Measurements from ENCODE around the gene PGLYRP4. TPM values are rescaled to one million over a fixed set of nuclear protein-coding genes. Genes with fewer than 3 reads are reported as not detected.
"Not testable (repeated sequence)": the region's sequence is repeated elsewhere in the genome, so short reads cannot be mapped to it uniquely, and the experiment has no call there.

PGLYRP4 gene
- total and polyA plus RNA-seq, 9 donors = not detected

- TF ChIP-seq POLR2A (IDR thresholded peaks at IDR 0.05) (no peak), EP300 (IDR thresholded peaks at IDR 0.05) (no peak)
- TF ChIP-seq, protein P1, sequence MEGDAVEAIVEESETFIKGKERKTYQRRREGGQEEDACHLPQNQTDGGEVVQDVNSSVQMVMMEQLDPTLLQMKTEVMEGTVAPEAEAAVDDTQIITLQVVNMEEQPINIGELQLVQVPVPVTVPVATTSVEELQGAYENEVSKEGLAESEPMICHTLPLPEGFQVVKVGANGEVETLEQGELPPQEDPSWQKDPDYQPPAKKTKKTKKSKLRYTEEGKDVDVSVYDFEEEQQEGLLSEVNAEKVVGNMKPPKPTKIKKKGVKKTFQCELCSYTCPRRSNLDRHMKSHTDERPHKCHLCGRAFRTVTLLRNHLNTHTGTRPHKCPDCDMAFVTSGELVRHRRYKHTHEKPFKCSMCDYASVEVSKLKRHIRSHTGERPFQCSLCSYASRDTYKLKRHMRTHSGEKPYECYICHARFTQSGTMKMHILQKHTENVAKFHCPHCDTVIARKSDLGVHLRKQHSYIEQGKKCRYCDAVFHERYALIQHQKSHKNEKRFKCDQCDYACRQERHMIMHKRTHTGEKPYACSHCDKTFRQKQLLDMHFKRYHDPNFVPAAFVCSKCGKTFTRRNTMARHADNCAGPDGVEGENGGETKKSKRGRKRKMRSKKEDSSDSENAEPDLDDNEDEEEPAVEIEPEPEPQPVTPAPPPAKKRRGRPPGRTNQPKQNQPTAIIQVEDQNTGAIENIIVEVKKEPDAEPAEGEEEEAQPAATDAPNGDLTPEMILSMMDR (IDR thresholded peaks at IDR 0.05) = no peak
- no peaks in the 10 kb centered on the region for H3K9me3 ChIP-seq
- H3K4me1 ChIP-seq (ENCODE audit: insufficient read depth) = no peaks in the 10 kb centered on the region
- H3K4me3 ChIP-seq = no peak overlapping the region
- H3K27me3 ChIP-seq = no peaks in the 10 kb centered on the region
- 0 to 29% (median 0%) methylated on average over 1 of the region's 1 CpG for WGBS, 3 donors
- no peak for DNase-seq
- no peaks in the 10 kb centered on the region for H3K36me3 ChIP-seq
- H3K27ac ChIP-seq = no peak overlapping the region
- intact Hi-C loops (cut with DNase I) = no loop called here
Observed at GRCh38 chr1:153322568-153322967, 26.1 kb downstream of the PGLYRP4 start.

GRCh38 chr1:153318145-153318544 lies 30.5 kb downstream of the PGLYRP4 start:
- H3K9me3 ChIP-seq; DNase-seq; H3K36me3 ChIP-seq; H3K27me3 ChIP-seq; intact Hi-C loops (cut with DNase I); H3K27ac ChIP-seq; H3K4me3 ChIP-seq; H3K4me1 ChIP-seq (ENCODE audit: insufficient read depth): not testable (repeated sequence)
- 82 to 90% (median 85%) methylated on average over 7 of the region's 7 CpGs for WGBS, 3 donors

DNA sequence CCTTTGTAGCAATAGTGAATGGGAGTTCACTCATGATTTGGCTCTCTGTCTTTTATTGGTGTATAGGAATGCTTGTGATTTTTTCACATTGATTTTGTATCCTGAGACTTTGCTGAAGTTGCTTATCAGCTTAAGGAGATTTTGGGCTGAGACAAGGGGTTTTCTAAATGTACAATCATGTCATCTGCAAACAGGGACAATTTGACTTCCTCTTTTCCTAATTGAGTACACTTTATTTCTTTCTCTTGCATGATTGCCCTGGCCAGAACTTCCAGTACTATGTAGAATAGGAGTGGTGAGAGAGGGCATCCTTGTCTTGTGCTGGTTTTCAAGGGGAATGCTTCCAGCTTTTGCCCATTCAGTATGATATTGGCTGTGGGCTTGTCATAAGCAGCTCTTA lies 32.6 kb downstream of the PGLYRP4 start:
- H3K36me3 ChIP-seq; H3K4me1 ChIP-seq (ENCODE audit: insufficient read depth); H3K27ac ChIP-seq; H3K4me3 ChIP-seq; H3K9me3 ChIP-seq; DNase-seq; intact Hi-C loops (cut with DNase I); H3K27me3 ChIP-seq: not testable (repeated sequence)

DNA sequence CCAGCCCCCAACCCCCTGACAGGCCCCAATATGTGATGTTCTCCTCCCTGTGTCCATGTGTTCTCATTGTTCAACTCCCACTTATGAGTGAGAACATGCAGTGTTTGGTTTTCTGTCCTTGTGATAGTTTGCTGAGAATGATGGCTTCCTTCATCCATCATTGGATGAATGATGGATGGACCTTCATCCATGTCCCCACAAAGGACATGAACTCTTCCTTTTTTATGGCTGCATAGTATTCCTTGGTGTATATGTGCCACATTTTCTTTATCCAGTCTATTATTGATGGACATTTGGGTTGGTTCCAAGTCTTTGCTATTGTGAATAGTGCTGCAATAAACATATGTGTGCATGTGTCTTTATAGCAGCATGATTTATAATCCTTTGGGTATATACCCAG lies 34.3 kb downstream of the PGLYRP4 start:
- H3K9me3 ChIP-seq; H3K36me3 ChIP-seq; H3K27ac ChIP-seq; H3K27me3 ChIP-seq; DNase-seq; H3K4me3 ChIP-seq; intact Hi-C loops (cut with DNase I); H3K4me1 ChIP-seq (ENCODE audit: insufficient read depth): not testable (repeated sequence)

DNA sequence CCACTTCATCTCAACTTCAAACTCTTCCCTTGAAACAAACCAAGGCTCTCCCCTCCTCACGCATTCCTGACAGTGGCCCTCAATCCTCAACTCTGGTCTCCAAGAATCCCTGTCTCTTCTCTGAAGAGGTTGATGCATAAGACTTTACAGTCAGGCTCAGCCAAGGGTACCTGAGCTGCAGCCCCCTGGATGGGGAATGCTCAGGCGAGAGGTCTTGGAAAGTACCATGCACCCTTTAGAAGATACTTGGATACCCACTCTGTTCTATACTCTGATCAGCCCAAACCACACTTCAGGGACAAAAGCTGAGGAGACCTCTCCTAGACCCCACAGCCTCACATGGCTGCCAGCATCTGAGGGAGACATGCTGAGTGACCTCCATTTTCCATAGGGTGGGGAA lies 35.4 kb downstream of the PGLYRP4 start:
- Histone ChIP-seq H3K36me3 (no peaks in the 10 kb centered on the region), H3K27ac (no peak overlapping the region), H3K4me1 (ENCODE audit: insufficient read depth) (no peaks in the 10 kb centered on the region), H3K9me3 (no peaks in the 10 kb centered on the region), H3K27me3 (no peaks in the 10 kb centered on the region), H3K4me3 (no peak overlapping the region)
- no peak for DNase-seq
- intact Hi-C loops (cut with DNase I) = no loop called here
- WGBS, 3 donors = 87 to 96% (median 90%) methylated on average over 2 of the region's 2 CpGs
- no peak for TF ChIP-seq EP300 (IDR thresholded peaks at IDR 0.05)
- TF ChIP-seq, protein P1 (IDR thresholded peaks at IDR 0.05) = no peak
- no peak for TF ChIP-seq POLR2A (IDR thresholded peaks at IDR 0.05)

- H3K4me3 ChIP-seq = no peak within 1 kb of the TSS
- H3K36me3 ChIP-seq = no peaks in the 10 kb centered on the region
- TF ChIP-seq POLR2A (IDR thresholded peaks at IDR 0.05) = no peak
- no peak for TF ChIP-seq EP300 (IDR thresholded peaks at IDR 0.05)
- TF ChIP-seq, protein P1 (IDR thresholded peaks at IDR 0.05) = no peak
- H3K27ac ChIP-seq = no peak within 1 kb of the TSS
- DNase-seq = no peak
- WGBS, 3 donors = 74 to 82% (median 75%) methylated on average over 4 of the region's 4 CpGs
- intact Hi-C loops (cut with DNase I) = no loop called here
- no peaks in the 10 kb centered on the region for H3K9me3 ChIP-seq
- no peaks in the 10 kb centered on the region for H3K27me3 ChIP-seq
- H3K4me1 ChIP-seq (ENCODE audit: insufficient read depth) = no peaks in the 10 kb centered on the region
Observed at GRCh38 chr1:153312570-153313186, 36.0 kb downstream of the PGLYRP4 start, which contains the start of gene PGLYRP3. Gene PGLYRP3 (minus strand): TSS chr1:153312952. CDS start chr1:153310665, 2,287 bp downstream.

Measured in ovary (tissue), 9 donors.